ENCODE data around the gene SYT5. TPM values are rescaled to one million over a fixed set of nuclear protein-coding genes. Genes with fewer than 3 reads are reported as not detected.

Gene SYT5
- total RNA-seq, 1 experiment from 2014 or later: 4.5 TPM

- H3K9me3 ChIP-seq (ENCODE audit: control insufficient read depth, low read depth, low read length): no peaks in the 10 kb centered on the region
- H4K91ac ChIP-seq (ENCODE audit: insufficient read length, low read depth, low read length): no peak overlapping the region
- no peak overlapping the region for H2BK5ac ChIP-seq (ENCODE audit: insufficient read length, low read length)
- H3K23ac ChIP-seq (ENCODE audit: insufficient read length, low read depth, low read length): no peak overlapping the region
- no peak overlapping the region for H2BK20ac ChIP-seq (ENCODE audit: low read depth, low read length, poor library complexity, severe bottlenecking)
- peak; percentile 60 for DNase-seq
- no peak overlapping the region for H3K27ac ChIP-seq (ENCODE audit: insufficient read length, low read depth, low read length)
- H4K8ac ChIP-seq (replicated peaks; ENCODE audit: insufficient read length, low read depth, low read length): no peak overlapping the region
- Mint-ChIP-seq H3K4me1 (peaks cover 11 to 14% of the 10 kb centered on the region in 2 experiments), H3K36me3 (ENCODE audit: insufficient read depth in 1 of 3, low read depth in 3 of 3) (peaks cover 0 to 15% (median 6%) of the 10 kb centered on the region in 3 experiments; a peak in 6 of 7 replicates), H3K27ac (no peak overlapping the region; a peak in 1 of 7 replicates), H3K27me3 (ENCODE audit: low read depth) (peaks cover 16% of the 10 kb centered on the region), H3K4me3 (no peak overlapping the region), H3K9me3 (peaks cover 12 to 17% of the 10 kb centered on the region in 2 experiments)
- H2BK15ac ChIP-seq (ENCODE audit: low read depth, low read length): no peak overlapping the region
- WGBS (ENCODE audit: extremely low coverage, insufficient read length, low lambda C conversion rate): no CpG with 5 or more reads among the region's 9 CpGs
- H2BK120ac ChIP-seq (ENCODE audit: low read depth, low read length, poor library complexity, severe bottlenecking): no peak overlapping the region
- H3T11ph ChIP-seq (ENCODE audit: low read length): no peak overlapping the region
- H2AFZ ChIP-seq (ENCODE audit: low read length): no peak overlapping the region
- H3K14ac ChIP-seq (ENCODE audit: insufficient read depth, low read length): no peak overlapping the region
- H3K79me1 ChIP-seq (ENCODE audit: insufficient read depth, low read depth, low read length, poor library complexity, severe bottlenecking): no peaks in the 10 kb centered on the region
- no peaks in the 10 kb centered on the region for H3K4me1 ChIP-seq (ENCODE audit: insufficient read depth, low read length)
- H3K4me2 ChIP-seq (ENCODE audit: insufficient read depth, insufficient read length, low read length): no peak overlapping the region
- no peaks in the 10 kb centered on the region for H3K79me2 ChIP-seq (ENCODE audit: insufficient read depth, low read length)
- TF ChIP-seq, protein P1, sequence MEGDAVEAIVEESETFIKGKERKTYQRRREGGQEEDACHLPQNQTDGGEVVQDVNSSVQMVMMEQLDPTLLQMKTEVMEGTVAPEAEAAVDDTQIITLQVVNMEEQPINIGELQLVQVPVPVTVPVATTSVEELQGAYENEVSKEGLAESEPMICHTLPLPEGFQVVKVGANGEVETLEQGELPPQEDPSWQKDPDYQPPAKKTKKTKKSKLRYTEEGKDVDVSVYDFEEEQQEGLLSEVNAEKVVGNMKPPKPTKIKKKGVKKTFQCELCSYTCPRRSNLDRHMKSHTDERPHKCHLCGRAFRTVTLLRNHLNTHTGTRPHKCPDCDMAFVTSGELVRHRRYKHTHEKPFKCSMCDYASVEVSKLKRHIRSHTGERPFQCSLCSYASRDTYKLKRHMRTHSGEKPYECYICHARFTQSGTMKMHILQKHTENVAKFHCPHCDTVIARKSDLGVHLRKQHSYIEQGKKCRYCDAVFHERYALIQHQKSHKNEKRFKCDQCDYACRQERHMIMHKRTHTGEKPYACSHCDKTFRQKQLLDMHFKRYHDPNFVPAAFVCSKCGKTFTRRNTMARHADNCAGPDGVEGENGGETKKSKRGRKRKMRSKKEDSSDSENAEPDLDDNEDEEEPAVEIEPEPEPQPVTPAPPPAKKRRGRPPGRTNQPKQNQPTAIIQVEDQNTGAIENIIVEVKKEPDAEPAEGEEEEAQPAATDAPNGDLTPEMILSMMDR (conservative IDR thresholded peaks at IDR 0.05): no peak
- peaks cover 3% of the 10 kb centered on the region for H3K23me2 ChIP-seq (ENCODE audit: insufficient read length, low read depth, low read length, poor library complexity, severe bottlenecking)
- no peak overlapping the region for H3K18ac ChIP-seq (ENCODE audit: insufficient read length, low read depth, low read length)
- no peak overlapping the region for H4K5ac ChIP-seq (ENCODE audit: insufficient read length, low read depth, low read length)
- peaks cover 2% of the 10 kb centered on the region for H4K20me1 ChIP-seq (ENCODE audit: control insufficient read depth, insufficient read depth, insufficient read length)
- no peak overlapping the region for H3K56ac ChIP-seq (ENCODE audit: insufficient read length, low read depth, low read length)
- no peak overlapping the region for H3K4ac ChIP-seq (ENCODE audit: low read depth, low read length)
- no peak overlapping the region for H3K9ac ChIP-seq (ENCODE audit: extremely low read depth, insufficient read length, low read length)
- H2AK5ac ChIP-seq (ENCODE audit: insufficient read length, low read length): no peak overlapping the region
- no peak overlapping the region for H2BK12ac ChIP-seq (ENCODE audit: insufficient read length, low read depth, low read length)
- no peaks in the 10 kb centered on the region for H3K27me3 ChIP-seq (ENCODE audit: insufficient read depth, low read length)
Observed at GRCh38 chr19:55220525-55220924, 40.4 kb upstream of the SYT5 start.

Data from H9 (cell line).